ENCODE results near the gene VAT1L.

The VAT1L gene

DNA sequence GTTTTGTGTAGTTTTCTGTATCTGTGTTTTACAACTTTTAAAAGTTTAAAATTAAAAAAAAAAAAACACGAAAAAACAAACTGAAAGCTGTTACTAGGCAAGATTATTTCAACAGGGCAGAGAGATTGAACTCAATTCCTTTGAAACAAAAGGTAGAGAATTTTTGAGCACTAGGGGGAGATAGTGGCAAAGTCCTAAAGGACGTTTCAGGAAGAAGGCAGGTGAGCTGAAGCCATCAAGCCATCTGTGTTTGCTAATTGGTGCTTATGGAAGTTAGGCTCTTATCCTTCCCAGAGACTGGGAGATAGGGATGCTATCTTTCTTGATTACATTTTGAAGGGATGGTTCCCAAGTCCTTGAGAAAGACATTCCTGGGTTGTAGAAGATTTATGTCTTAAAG is 163.4 kb downstream of the VAT1L start:
- H3K9ac ChIP-seq (ENCODE audit: low read length in 2 of 2), result no peak overlapping the region
- no peak overlapping the region for H3K27ac ChIP-seq (ENCODE audit: low read length)
- no peaks in the 10 kb centered on the region for H3K9me3 ChIP-seq (ENCODE audit: control insufficient read depth in 2 of 2, low read length in 2 of 2)
- no peaks in the 10 kb centered on the region for H3K36me3 ChIP-seq (ENCODE audit: control insufficient read depth in 2 of 2, insufficient read depth in 2 of 2, low read length in 2 of 2)
- no peak overlapping the region for H3K4me3 ChIP-seq (ENCODE audit: low read length in 2 of 2)
- H3K27me3 ChIP-seq (ENCODE audit: control insufficient read depth in 1 of 2, insufficient read depth in 2 of 2, low read length in 2 of 2), result peaks cover 3 to 5% of the 10 kb centered on the region in 2 donors
- no peaks in the 10 kb centered on the region for H3K4me1 ChIP-seq (ENCODE audit: control insufficient read depth, insufficient read depth, low read length)

DNA sequence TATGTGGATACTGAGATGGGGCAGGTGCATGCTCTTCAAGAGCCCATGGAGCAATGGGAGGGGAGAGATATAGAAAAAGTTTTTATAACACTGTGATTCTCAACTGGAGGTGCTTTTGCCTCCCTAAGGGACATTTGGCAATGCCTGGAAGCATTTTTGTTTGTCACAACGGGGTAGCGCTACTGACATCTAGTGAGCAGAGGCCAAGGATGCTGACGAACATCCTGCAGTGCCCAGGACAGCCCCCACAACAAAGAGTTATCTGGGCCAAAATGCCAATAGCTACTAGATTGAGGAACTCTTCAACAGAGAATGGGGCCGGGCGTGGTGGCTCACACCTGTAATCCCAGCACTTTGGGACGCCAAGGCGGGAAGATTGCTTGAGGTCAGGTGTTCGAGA is 166.8 kb downstream of the VAT1L start:
- H3K9me3 ChIP-seq (ENCODE audit: control insufficient read depth in 2 of 2, low read length in 2 of 2), result peaks cover 0 to under 1% of the 10 kb centered on the region in 2 donors
- H3K27me3 ChIP-seq (ENCODE audit: control insufficient read depth in 1 of 2, insufficient read depth in 2 of 2, low read length in 2 of 2), result no peaks in the 10 kb centered on the region
- no peak overlapping the region for H3K9ac ChIP-seq (ENCODE audit: low read length in 2 of 2)
- H3K27ac ChIP-seq (ENCODE audit: low read length), result no peak overlapping the region
- no peak overlapping the region for H3K4me3 ChIP-seq (ENCODE audit: low read length in 2 of 2)
- no peaks in the 10 kb centered on the region for H3K4me1 ChIP-seq (ENCODE audit: control insufficient read depth, insufficient read depth, low read length)
- H3K36me3 ChIP-seq (ENCODE audit: control insufficient read depth in 2 of 2, insufficient read depth in 2 of 2, low read length in 2 of 2), result no peaks in the 10 kb centered on the region

DNA sequence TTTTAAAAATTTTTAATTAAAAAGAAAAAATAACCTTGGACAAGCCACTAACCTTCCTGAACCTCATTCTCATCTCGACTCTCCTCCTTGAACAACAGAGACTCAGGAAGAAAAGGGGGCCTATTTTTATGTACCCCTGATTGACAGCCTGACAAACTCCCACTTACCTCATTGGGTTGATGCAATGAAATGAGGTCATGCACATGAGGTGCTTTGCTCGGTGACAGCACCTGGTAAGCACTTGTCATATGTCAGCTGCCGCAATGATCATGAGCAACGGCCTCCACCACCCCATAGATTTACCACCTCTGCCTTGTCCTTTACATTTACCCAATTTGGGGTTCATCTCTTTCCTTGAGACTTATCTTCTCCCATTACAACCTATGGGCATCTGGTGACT is 167.9 kb downstream of the VAT1L start:
- no peak overlapping the region for H3K9ac ChIP-seq (ENCODE audit: low read length in 2 of 2)
- no peak overlapping the region for H3K27ac ChIP-seq (ENCODE audit: low read length)
- no peaks in the 10 kb centered on the region for H3K36me3 ChIP-seq (ENCODE audit: control insufficient read depth in 2 of 2, insufficient read depth in 2 of 2, low read length in 2 of 2)
- H3K27me3 ChIP-seq (ENCODE audit: control insufficient read depth in 1 of 2, insufficient read depth in 2 of 2, low read length in 2 of 2), result no peaks in the 10 kb centered on the region
- H3K9me3 ChIP-seq (ENCODE audit: control insufficient read depth in 2 of 2, low read length in 2 of 2), result peaks cover 0 to 3% of the 10 kb centered on the region in 2 donors
- H3K4me3 ChIP-seq (ENCODE audit: low read length in 2 of 2), result no peak overlapping the region
- H3K4me1 ChIP-seq (ENCODE audit: control insufficient read depth, insufficient read depth, low read length), result no peaks in the 10 kb centered on the region

DNA sequence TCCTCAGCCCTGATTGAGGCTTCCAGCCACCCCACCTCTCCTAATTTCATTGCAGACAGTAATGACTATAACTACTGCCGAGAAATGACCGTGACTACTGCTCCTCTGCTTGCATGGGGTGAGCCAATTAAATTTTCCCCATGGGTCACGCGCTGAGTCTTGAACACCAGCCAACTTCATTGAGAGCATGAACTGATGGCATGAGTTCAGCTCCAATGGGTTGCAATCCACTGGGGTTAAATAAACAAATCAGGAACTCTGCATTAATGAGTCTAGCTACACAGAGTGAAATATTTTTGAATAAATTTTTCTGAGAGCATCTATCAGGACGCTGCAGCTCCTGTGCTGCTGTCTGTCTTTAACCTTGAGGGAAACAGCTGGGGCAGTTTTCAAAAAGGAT is 172.4 kb downstream of the VAT1L start:
- peaks cover 0 to 4% of the 10 kb centered on the region in 2 donors for H3K27me3 ChIP-seq (ENCODE audit: control insufficient read depth in 1 of 2, insufficient read depth in 2 of 2, low read length in 2 of 2)
- H3K4me1 ChIP-seq (ENCODE audit: control insufficient read depth, insufficient read depth, low read length), result no peaks in the 10 kb centered on the region
- peaks cover 0 to 3% of the 10 kb centered on the region in 2 donors for H3K9me3 ChIP-seq (ENCODE audit: control insufficient read depth in 2 of 2, low read length in 2 of 2)
- no peak overlapping the region for H3K27ac ChIP-seq (ENCODE audit: low read length)
- H3K4me3 ChIP-seq (ENCODE audit: low read length in 2 of 2), result no peak overlapping the region
- no peak overlapping the region for H3K9ac ChIP-seq (ENCODE audit: low read length in 2 of 2)
- no peaks in the 10 kb centered on the region for H3K36me3 ChIP-seq (ENCODE audit: control insufficient read depth in 2 of 2, insufficient read depth in 2 of 2, low read length in 2 of 2)

DNA sequence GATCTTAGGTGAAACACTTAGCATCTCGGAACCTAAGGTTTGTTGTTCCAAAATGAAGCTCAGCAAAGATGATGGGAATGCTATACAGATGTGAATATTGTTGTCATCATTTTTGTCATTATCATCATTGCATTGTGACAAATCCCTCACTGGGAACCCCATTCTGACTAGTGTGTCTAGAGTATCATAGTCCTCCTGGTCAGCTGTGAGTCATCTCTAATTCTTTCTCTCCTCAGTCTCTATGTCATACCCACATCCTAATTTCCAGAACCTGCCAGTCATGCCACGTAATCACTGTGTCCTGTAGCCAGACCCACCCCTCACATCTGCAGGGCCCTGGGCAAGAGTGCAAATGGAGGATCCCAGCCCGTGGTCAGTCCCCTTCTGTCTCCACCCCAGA is 173.4 kb downstream of the VAT1L start:
- Histone ChIP-seq H3K4me1 (ENCODE audit: control insufficient read depth, insufficient read depth, low read length) (no peaks in the 10 kb centered on the region), H3K27me3 (ENCODE audit: control insufficient read depth in 1 of 2, insufficient read depth in 2 of 2, low read length in 2 of 2) (peaks cover 2 to 4% of the 10 kb centered on the region in 2 donors), H3K4me3 (ENCODE audit: low read length in 2 of 2) (no peak overlapping the region), H3K27ac (ENCODE audit: low read length) (no peak overlapping the region), H3K9ac (ENCODE audit: low read length in 2 of 2) (no peak overlapping the region), H3K9me3 (ENCODE audit: control insufficient read depth in 2 of 2, low read length in 2 of 2) (peaks cover 0 to 3% of the 10 kb centered on the region in 2 donors), H3K36me3 (ENCODE audit: control insufficient read depth in 2 of 2, insufficient read depth in 2 of 2, low read length in 2 of 2) (no peaks in the 10 kb centered on the region)

DNA sequence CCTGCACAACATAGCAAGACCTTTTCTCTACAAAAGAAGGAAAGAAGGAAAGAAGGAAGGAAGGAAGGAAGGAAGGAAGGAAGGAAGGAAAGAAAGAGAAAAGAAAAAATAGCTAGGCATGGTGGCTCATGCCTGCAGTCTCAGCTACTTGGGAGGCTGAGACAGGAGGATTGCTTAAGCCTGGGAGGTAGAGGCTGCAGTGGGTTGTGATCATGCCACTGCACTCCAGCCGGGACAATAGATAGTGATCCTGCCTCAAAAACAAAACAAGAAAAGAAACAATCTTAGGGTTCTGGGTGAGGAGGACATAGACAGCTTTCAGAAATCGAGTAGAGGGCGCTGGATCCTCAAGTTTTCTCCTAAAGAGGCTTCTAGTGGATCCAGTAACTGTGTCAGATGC is 174.3 kb downstream of the VAT1L start:
- Histone ChIP-seq H3K27me3 (ENCODE audit: control insufficient read depth in 1 of 2, insufficient read depth in 2 of 2, low read length in 2 of 2) (peaks cover 2 to 6% of the 10 kb centered on the region in 2 donors), H3K4me1 (ENCODE audit: control insufficient read depth, insufficient read depth, low read length) (no peaks in the 10 kb centered on the region), H3K9ac (ENCODE audit: low read length in 2 of 2) (no peak overlapping the region), H3K27ac (ENCODE audit: low read length) (no peak overlapping the region), H3K36me3 (ENCODE audit: control insufficient read depth in 2 of 2, insufficient read depth in 2 of 2, low read length in 2 of 2) (no peaks in the 10 kb centered on the region), H3K4me3 (ENCODE audit: low read length in 2 of 2) (no peak overlapping the region), H3K9me3 (ENCODE audit: control insufficient read depth in 2 of 2, low read length in 2 of 2) (peaks cover 0 to 3% of the 10 kb centered on the region in 2 donors)

DNA sequence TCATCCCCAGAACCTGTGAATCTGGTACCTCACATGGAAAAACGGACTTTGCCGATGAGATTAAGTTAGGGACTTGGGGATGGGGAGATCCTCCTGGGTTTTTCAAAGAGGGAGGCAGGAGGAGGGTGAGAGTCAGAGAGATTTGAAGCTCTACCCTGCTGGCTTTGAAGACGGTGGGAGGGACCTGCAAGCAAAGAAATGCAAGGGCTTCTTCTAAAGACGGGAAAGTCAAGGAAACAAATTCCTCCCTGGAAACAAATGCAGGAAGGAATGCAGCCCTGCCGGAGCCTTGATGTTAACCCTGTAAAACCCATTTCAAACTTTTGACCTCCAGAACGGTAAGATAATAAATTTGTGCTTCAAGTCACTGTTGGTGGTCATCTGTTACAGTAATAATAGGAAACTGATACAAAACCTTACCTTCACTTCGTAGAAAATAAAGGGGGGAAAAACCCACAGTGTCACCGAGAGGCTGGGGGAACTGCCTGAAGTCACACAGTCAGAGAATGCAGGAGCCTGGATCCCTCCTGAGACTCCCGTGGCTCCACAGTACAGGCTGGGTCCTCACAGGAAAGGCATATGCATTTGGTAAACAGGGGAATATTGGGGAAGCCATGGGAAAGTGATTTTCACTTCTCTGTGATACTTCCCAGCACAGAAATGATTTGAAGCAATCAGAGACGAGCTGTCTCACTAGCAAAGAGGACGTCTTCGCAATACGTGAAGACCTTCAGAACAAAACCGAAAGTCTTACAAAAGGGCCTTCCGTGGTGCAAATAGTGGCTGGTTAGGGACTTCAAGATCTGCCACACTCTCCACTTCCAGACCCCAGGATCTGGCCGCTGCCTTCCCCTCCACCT is 175.1 kb downstream of the VAT1L start:
- Histone ChIP-seq H3K4me3 (ENCODE audit: low read length in 2 of 2) (no peak overlapping the region), H3K27ac (ENCODE audit: low read length) (no peak overlapping the region), H3K4me1 (ENCODE audit: control insufficient read depth, insufficient read depth, low read length) (no peaks in the 10 kb centered on the region), H3K9ac (ENCODE audit: low read length in 2 of 2) (no peak overlapping the region), H3K36me3 (ENCODE audit: control insufficient read depth in 2 of 2, insufficient read depth in 2 of 2, low read length in 2 of 2) (no peaks in the 10 kb centered on the region), H3K9me3 (ENCODE audit: control insufficient read depth in 2 of 2, low read length in 2 of 2) (peaks cover 0 to 3% of the 10 kb centered on the region in 2 donors), H3K27me3 (ENCODE audit: control insufficient read depth in 1 of 2, insufficient read depth in 2 of 2, low read length in 2 of 2) (peaks cover 2 to 6% of the 10 kb centered on the region in 2 donors)

DNA sequence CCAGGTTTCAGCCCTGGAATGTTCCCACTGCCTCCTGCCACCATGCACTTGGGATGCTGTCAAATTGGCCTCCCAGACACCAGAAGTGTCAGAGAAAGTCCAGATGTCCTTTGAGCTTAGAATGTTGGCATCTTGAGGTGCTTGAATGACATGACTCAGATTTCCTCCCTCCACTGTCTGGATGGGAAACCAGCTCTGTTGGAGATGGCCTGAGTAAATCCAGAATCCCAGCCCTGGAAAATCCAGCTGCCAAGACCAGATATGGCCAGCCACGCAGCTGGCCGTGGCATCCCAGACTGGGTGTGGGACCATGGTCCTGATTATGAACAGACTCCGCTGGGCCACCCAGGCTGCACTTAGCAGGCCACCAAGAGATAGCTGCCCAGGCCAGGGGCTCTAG is 177.0 kb downstream of the VAT1L start:
- Histone ChIP-seq H3K27me3 (ENCODE audit: control insufficient read depth in 1 of 2, insufficient read depth in 2 of 2, low read length in 2 of 2) (peaks cover 2 to 6% of the 10 kb centered on the region in 2 donors), H3K9ac (ENCODE audit: low read length in 2 of 2) (no peak overlapping the region), H3K27ac (ENCODE audit: low read length) (no peak overlapping the region), H3K36me3 (ENCODE audit: control insufficient read depth in 2 of 2, insufficient read depth in 2 of 2, low read length in 2 of 2) (no peaks in the 10 kb centered on the region), H3K4me3 (ENCODE audit: low read length in 2 of 2) (no peak overlapping the region), H3K4me1 (ENCODE audit: control insufficient read depth, insufficient read depth, low read length) (no peaks in the 10 kb centered on the region), H3K9me3 (ENCODE audit: control insufficient read depth in 2 of 2, low read length in 2 of 2) (no peaks in the 10 kb centered on the region)

DNA sequence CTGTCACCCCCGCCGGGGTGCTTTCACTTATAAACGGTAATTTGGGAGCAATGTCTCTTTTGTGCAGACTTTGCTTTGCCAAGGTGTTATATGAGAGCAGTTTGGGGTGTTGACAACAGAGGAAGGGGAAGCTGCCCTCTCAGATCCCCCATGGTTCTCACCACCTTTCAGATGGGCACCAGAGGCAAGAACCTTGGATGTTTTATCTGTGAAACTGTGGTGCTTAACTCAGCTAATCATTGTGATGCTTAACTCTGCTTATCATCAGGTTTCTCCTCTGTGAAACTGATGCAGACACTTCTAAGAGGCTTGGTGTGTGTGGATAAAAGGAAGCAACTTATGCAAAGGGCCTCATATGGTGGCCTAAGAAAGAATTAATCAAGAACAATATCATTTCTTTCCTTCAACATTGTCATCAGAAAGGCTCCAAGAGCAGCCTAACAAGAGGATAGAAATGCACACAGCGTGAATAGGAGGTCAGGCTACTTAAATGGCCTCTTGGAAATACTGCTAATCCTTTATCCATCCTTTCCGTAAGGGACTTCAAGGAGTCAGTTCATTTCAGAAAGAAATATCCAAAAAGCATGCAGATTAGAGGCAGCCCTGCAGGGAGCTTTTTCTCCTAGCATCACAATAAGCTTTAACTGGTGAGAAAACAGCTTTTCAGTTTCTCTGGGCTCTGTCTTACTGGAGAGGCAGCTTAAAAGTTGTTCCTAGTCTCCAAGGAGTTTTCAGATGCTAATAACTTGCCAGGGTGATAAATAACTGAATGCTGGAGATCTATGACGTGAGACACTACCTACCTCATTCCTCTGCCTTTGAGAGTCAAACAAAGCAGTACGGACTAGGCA is 178.9 kb downstream of the VAT1L start:
- Histone ChIP-seq H3K27ac (ENCODE audit: low read length) (no peak overlapping the region), H3K27me3 (ENCODE audit: control insufficient read depth in 1 of 2, insufficient read depth in 2 of 2, low read length in 2 of 2) (peaks cover 2 to 6% of the 10 kb centered on the region in 2 donors), H3K36me3 (ENCODE audit: control insufficient read depth in 2 of 2, insufficient read depth in 2 of 2, low read length in 2 of 2) (no peaks in the 10 kb centered on the region), H3K4me3 (ENCODE audit: low read length in 2 of 2) (no peak overlapping the region), H3K9ac (ENCODE audit: low read length in 2 of 2) (no peak overlapping the region), H3K9me3 (ENCODE audit: control insufficient read depth in 2 of 2, low read length in 2 of 2) (no peaks in the 10 kb centered on the region), H3K4me1 (ENCODE audit: control insufficient read depth, insufficient read depth, low read length) (no peaks in the 10 kb centered on the region)

DNA sequence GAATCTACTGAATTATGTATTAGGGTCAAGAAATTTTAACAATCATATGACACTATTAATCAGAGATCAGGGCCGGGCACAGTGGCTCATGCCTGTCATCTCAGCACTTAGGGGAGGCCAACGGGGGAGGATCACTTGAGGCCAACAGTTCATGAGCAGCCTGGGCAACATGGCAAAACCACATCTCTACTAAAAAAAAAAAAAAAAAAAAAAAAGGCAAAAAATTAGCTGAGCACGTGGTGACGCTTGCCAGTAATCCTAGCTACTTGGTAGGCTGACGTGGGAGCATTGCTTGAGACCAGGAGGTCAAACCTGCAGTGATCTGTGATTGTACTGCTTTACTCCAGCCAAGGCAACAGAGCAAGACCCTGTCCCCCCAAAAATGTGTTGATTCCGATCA is 181.5 kb downstream of the VAT1L start:
- Histone ChIP-seq H3K4me3 (ENCODE audit: low read length in 2 of 2) (no peak overlapping the region), H3K9me3 (ENCODE audit: control insufficient read depth in 2 of 2, low read length in 2 of 2) (no peaks in the 10 kb centered on the region), H3K27me3 (ENCODE audit: control insufficient read depth in 1 of 2, insufficient read depth in 2 of 2, low read length in 2 of 2) (peaks cover 2 to 3% of the 10 kb centered on the region in 2 donors), H3K9ac (ENCODE audit: low read length in 2 of 2) (no peak overlapping the region), H3K36me3 (ENCODE audit: control insufficient read depth in 2 of 2, insufficient read depth in 2 of 2, low read length in 2 of 2) (no peaks in the 10 kb centered on the region), H3K4me1 (ENCODE audit: control insufficient read depth, insufficient read depth, low read length) (no peaks in the 10 kb centered on the region), H3K27ac (ENCODE audit: low read length) (no peak overlapping the region)

Data from stomach smooth muscle (tissue), 2 donors.